Suppressor macrophage treated with lipopolysaccharide for 1 hour (primary cell): Measurements from ENCODE around the gene DLGAP1.
A peak's percentile ranks its signal among the peaks of the same experiment; 100 is the strongest.

Source experiments
- DNase-seq, 3 donors: peaks; one replicate each; pipeline ENCODE4 v3.0.0-alpha.2; 2020 to 2022

DLGAP1 gene

DNA sequence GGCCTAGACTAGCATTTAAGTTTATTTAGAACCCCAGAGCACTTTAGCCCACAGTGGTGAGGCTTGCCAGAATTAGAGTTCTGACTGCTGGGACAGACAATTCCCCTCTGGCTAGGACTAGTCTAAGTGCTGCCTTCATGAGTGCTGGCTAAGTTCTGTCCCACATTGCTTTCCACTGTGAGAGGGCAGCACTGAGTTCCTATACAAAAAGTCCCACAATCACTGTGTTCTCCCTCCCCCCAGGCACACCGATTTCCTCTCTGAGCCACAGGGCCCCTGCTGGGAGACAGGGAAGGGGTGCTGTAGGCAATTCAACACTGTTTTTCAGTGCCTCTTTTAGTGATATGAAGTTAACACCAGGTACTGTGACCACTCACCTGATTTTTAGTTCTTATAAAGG is 310.9 kb downstream of the DLGAP1 start:
- DNase-seq = no peak

DNA sequence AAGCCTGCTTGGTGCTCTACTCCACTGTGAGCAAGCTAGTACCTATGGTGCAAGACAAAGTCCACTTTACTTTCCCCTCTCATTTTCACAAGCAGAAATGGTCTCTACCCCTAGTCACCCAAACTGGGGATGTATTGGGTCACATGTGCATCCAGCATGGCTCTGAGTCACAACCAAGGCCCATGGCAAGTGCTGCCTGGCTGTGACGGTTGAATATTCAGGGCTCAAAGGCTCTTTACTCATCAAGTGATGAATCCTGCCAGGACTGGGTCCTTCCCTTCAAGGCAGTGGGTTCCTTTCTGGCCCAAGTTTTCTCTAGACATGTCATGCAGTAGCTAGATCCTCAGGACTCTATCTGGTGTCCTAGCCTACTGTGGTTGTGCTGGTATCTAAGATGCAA is 311.5 kb downstream of the DLGAP1 start:
- DNase-seq = no peak

DNA sequence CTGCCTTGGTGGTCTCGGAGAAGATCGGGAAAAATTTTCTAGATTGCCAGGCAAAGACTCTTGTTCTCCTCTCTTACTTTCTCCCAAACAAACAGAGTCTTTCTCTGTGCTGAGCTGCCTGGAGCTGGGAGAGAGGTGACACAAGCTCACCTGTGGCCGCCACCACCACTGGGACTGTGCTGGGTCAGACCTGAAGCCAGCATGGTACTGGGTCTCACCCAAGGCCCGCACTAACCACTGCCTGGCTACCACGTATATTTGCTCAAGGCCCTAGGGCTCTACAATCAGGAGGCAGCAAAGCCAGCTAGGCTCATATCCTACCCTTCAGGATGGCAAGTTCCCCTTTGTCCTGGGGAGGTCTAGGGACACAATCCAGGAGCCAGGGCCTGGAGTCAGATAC is 312.2 kb downstream of the DLGAP1 start:
- no peak for DNase-seq

DNA sequence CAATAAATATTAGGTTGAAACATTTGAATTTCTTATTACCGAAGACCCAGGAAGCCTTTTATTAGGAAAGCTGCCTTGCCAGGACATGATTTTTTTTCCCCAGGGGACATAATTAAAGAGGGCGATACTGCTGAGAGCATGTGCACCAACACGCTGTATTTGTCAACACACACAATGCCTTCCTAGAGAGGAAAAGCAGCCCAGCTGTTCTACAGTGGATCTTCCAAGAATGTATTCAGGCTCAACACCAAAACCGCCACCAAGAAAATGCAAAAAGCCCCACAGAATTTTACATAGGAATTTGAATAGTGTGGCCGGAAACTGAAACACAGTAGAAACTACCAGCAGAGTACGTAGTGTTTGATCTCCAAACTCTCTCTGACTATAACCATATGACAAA is 320.4 kb downstream of the DLGAP1 start:
- no peak for DNase-seq

DNA sequence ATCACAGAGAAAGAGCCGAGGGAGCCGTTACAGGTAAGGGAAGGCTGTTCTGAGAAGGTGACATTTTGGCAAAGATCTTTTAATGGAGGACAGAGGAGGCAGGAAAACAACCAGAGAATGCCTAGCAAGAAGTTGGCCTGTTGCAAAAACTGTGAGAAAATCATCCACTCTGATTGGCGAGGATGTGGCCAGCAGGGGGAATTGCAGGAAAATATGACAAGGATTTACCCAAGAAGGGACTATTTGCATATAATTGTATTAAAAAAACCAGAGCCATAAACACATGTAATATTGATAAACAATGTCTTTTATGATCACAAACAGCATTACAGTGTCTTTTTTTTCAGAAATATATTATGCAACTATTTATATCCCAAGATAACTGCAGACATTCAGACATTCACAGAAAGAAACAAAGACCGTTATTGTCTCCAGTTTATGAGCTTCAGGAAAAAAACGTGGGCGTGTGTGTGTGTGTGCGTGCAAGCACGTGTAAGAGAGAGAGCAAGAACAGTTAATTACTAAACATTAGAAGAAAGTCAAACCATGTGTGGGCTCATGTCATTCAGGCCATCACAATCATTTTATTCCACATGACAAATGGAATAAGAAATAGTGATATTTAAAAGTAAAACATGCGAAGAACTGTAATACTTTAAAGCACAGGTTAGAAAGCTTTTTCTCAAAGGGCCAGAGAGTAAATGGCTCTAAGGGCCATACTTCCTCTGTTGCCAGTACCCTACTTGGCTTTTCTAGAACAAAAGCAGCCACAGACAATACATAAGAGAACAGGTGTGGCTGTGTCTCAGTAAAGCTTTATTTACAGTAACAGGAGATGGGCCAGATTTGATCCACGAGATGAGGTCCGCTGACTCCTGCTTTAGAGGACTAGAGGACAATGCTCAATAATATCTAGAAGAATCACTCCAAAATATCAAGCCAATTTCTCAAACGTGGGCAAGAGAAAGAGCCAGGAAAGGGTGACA is 324.1 kb downstream of the DLGAP1 start:
- no peak for DNase-seq

DNA sequence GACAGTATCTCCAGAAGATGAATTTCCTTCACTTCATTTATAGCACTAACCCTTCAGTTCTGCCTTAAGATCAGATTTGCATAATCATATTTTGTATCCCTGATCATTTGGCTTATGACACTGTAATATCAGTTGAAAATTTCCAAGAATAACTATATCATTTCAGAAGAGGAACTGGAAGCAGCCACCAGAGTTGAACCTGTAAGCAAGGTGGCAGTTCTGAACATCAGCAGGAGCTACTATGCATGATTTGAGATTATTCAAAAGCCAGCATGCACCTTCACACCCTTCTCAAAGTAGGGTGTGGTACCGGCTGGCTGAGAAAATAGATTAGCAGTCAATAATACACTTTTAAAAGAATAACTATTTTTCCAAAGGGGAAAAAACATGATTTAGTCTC is 328.2 kb downstream of the DLGAP1 start:
- no peak for DNase-seq

DNA sequence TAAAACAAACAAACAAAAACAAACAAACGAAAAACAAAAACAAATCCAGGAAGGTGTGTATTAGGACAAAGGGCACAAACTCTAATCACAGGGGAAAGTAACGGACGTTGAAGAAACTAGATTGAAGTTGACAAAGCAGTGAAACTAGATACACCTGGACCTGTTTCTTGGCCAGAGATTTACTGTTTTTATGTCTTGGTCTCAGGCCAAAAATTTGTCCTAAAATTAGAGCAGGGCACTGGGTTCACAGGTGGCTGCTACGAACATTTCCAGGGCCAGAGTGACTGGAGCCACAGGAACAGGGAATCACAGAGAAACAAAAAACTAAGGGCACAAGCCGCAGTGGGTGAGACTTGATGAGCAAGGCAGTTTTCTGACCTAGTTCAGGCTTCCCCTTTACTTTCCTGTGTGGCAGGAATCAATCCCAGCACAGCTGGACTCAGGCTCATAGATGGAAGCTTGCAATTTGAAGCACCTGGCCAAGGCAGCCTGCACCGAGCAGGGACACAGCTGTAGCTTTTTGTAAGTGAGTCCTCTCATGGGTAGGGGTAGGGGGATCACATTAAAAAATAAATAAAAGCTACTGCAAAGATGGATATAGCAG is 329.4 kb downstream of the DLGAP1 start:
- DNase-seq = no peak

DNA sequence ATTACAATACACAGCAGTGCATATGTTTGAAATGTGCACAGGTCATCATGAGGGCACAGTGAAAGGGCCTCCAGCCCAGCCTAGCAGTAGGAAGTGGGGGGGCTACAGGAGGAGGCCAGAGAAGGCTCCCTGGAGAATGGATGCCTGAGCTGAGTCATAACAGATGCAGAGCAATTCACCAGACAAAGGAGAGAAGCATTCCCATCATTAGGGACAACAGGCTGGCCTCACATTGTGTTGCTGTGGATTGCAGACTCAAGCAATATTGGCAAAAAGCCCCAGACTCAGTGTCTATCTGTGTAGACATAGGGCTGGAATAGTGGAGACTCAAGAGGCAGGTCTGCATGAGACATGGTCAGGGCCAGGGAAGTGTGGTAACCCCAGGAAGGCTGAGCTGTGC is 329.9 kb downstream of the DLGAP1 start:
- no peak for DNase-seq

DNA sequence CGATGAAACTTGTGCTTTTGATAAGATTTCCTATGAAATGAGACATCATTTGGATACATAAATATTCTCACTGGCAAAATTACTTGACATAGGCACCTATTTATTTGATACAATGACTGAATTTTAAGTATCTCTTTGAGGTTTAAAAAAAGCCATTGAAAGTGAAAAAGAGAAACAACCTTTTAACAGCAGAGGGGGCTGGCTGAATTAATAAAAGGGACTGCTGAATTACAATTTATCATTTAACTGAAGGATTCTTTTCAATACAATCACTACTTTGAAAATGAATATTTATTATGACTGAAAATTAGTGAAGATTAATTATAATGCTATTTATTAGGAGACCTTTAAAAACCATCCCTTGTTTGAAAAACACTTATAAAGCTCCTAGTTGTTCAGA is 335.3 kb downstream of the DLGAP1 start:
- DNase-seq = no peak

DNA sequence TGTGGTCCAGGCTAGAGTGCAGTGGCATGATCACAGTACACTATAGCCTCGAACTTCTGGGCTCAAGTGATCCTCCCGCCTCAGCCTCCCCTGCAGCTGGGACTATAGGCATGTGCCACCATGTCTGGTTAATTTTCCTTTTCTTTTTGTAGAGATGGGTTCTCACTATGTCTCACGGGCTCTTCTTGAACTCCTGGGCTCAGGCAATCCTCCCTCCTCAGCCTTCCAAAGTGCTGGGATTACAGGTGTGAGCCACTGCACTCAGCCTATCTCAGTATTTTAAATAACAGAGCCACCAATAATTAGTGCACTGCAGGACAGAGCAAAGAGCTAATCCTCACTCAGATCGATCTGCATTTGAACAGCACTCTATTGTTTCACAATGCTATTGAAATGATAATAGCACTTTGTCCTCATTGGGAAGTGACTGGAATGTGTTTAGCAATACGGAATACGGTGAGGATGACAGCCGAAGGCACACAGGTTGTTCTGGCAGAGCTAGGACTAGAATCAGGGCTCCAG is 335.9 kb downstream of the DLGAP1 start:
- DNase-seq = no peak

DNA sequence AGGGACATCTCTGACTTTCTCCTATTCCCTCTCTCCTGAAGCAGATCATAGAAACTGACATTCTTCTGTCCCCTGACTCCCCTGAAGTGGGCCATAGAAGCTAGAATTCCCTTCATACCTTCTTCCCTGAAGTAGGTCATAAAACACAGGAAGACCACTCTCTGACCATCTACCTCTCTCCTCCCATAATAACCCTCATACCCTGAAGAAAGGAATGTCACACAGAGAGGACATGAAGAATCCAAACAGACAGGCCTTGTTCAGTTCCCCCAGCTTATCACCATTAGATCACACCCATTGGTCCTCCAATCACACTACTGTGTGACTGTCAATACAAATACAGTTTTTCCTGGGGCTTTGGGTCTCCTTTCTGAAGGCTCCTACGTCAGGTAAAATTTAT is 347.1 kb downstream of the DLGAP1 start:
- DNase-seq = no peak

DNA sequence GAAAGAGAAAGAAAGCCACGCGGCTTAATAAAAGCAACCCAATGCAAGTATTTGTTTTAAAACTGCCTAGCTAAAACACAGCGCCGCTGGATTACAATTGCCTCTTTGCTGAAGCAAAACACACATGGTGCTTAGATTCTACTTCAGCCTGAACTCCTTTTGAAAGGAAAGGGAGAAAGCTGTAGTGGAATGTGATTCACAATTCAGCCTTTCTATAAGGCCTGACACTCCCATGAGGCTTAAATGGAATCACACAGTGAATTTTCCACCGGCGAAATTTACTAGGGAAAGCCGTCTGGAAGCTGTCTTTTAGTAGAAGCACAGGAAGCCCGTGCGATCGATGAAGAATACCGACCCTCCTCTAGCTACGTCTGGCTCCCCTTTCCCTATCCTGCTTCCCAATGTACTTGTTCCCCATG is 348.0 kb downstream of the DLGAP1 start:
- DNase-seq = no peak

DNA sequence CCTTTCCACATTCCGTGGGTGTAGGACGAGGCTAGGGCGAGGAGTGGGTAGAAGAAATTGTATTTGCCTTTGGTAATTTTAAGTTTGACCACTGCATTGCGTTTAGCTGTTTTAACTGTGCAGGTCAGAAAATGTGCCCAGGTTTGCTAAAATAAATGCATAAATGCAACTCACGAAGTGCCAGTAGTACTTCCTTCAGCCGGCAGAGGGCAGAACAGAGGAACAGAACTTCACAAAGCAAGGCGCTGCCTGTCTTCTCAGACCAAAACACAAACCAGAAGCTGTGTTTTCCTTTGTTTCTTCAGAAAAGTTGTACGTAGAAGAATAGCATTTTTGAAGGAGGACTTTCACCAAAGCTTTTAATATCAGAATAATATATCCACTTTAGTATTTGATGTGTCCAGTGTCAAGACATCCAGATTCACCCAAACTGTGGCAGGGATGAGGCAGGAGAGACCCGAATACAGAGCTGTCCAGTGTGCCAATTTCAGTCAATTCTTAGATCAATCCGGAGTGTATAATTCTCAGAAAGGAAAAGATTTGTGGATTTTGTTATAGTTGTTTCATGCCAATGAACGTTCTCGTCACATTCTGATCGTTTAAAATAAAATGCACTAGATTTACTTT is 348.6 kb downstream of the DLGAP1 start:
- DNase-seq = peak; percentile 70 to 74 (median 72)

DNA sequence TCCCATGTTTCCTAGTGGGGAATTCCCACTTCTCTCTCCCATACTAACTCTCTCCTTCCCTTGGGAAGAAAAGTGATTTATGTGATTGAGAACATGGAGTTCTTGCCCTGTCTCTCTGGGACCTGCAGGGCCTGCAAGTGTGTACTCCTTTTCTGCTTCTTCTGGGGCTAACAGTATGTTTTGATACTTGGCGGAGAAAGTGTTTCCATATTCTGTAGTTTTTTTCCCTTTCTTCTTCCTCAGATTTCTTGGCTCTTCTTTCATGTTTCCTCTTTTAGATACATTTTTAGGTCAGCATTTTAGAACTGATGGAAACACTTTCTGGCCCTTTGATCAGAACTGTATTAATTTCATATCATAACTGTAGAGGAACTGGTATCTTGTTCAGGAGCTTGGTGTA is 352.2 kb downstream of the DLGAP1 start:
- DNase-seq = no peak

DNA sequence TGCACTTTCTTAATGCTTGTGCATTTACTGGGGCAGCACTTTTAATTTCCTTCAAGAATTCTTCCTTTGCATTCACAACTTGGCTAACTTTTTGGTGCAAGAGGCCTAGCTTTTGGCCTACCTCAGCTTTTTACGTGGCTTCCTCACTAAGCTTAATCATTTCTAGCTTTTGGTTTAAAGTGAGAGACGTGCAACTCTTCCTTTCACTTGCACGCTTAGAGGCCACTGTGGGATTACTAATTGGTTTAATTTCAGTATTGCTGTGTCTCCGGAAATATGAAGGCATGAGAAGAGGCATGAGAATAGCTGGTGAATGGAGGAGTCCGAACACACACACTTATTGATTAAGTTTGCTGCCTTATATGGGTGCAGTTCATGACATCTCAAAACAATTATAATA is 354.1 kb downstream of the DLGAP1 start:
- DNase-seq = peak in 1 of 3 donors; percentile 10

DNA sequence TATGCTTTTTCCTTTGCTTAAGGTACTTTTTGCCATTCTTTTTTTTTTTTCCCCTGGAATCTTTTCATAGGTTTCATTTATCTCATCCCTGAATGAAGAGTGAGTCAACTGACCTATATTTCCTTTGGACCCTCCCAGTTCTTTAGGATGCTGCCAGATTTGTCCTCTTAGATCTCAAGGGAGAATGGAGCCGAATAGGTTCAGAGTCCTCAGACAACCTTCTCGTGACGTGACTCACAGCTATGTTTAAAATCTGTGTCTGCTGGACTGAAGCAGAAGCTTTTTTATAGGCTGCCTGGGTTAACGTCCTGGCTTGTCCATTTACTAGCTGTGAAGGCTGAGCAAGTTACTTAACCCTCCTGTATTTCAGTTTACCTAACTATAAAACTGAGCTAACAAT is 358.6 kb downstream of the DLGAP1 start:
- no peak for DNase-seq

DNA sequence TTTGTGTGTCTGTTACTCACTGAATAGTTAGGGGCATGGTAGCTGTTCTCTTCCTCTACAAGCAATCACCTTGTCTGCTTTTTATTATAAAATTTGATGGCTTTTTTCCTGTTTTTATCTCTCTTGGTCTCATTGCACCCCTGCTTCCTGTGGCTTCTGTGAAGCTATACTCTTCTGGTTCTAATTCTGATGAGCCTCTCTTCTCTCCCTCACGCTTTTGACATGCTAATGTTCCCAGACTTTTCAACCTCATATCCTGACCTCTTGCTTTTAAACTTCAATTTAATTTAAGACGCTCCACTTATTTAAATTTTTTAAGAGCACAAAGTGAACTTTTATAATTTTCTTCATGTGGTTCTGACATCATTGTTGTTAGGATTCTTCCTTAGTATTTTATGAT is 361.4 kb downstream of the DLGAP1 start:
- no peak for DNase-seq

DNA sequence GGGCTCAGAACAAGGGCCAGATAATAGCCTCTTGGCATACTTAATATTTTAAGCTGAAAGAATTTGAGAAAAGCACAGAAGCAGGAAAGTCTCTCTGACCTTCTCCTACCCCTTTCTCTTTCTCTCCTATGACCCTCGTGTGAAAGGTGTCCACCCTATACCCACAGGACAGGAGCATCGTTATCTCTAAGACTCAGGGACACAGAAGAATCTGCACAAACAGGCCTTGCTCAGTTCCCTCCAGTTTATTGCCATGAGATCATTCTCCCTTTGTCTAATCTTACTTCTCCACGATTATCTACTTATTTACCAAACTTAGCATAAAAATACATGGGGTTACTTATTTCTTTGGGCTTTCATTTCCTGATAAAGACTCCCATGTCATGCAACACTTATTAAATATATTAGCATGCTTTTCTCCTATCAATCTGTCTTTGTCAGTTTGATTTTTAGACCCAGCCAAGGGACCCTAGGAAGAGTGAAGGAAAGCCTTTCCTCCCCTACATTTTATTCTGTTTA is 370.7 kb downstream of the DLGAP1 start:
- DNase-seq = no peak

DNA sequence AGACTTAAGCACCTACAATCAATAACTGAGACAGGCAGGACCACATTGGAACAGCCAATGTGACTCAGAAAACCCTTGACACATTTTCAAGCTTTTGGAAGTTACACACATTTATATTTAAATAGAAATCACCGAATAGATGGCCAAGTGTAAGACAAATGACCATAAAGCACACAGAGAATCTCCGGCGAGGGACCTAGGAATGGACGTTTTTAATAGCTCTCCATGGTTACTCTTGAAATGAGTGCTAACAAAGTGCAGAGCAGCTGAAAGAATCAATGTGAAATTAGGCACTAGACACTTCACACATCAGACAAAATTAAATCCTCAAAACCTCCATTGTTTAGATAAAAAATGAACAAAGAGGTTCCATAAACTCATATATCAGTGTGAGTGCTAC is 376.9 kb downstream of the DLGAP1 start:
- peak in 1 of 3 donors; percentile 6 for DNase-seq

DNA sequence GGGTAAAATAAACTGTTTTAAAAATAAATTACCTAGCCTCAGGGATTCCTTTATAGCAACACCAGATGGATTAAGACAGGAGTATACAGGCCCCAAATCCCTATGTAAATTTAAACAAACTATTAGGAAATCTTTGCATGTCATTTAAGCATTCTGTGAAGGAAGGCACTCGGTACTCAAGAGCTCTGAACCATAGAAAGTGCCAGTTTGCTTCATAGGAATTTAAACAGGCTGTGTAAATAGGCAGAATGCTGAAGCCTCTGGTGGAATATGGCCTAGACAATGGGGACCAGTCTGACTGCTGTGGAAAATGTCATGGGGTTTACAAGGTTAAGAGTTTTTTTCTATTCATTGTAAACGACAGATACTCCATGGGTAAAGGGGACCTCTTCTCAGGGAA is 377.4 kb downstream of the DLGAP1 start:
- DNase-seq = no peak

DNA sequence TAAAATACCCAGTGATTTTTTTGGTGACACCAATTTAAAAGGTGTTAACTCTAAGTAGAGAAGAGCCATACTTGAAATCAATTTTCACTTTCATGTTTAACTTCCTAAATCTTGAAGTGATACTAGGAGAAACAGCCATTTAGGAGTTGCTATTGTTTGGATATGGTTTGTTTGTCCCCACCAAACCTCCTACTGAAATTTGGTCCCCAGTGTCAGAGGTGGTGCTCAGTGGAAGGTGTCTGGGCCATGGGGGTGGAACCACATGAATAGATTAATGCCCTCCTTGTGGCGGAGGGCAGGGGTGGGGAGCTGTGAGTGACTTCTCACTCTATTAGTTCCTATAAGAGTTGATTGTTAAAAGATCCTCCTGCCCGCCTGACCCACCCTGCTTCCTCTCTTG is 377.9 kb downstream of the DLGAP1 start:
- no peak for DNase-seq

DNA sequence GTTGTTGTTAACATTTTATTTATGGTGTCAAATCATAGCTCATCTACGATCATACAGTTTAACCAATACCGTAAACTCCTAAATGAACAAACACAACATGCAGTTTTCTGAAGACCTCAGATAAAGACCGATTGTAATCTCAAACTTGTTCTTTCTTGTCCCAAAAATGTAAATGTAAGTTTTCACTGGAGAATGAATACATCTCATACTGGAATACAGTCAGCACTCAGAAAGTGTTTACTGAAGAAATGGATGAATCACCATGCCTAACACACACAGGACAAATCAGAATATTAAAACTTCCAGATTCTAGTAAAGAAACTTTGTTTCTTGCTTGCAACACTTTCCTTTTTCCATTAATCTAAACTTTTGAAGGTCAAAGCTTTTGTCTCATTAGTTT is 380.5 kb downstream of the DLGAP1 start:
- no peak for DNase-seq

DNA sequence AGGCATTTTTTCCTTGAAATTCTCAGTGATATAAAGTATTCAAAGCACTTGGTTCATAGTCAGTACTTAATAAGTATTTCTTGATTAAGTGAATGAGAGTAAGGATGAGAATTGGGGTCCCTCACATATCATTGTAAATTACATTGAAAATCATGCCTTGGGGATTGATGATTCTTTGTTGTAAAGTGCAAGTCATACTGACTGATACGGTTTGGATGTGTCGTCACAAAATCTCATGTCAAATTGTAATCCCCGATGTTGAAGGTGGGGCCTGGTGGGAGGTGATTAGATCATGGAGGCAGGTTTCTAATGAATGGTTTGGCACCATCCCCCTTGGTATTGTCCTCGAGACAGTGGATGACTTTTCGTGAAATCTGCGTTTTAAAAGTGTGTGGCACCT is 385.9 kb downstream of the DLGAP1 start:
- peak in 1 of 3 donors; percentile 11 for DNase-seq
